Neural cell (in vitro differentiated cells): Measurements from ENCODE around the gene KRTAP10-2. TPM values are rescaled to one million over a fixed set of nuclear protein-coding genes. Genes with fewer than 3 reads are reported as not detected.

Experiments
- H2AFZ ChIP-seq: fragments of 200-600, 300-800 bp; sonication (generic), shearing (Covaris generic); 2 replicates; pipeline ENCODE4 v1.6.0; 2014; ENCODE audit warnings: low read depth, mild to moderate bottlenecking, antibody characterized with exemption, low read length, moderate library complexity
- H3F3A ChIP-seq: fragments of 200-600 bp; shearing (Covaris generic); 2 replicates; pipeline ENCODE4 v1.6.1; 2016; ENCODE audit warnings: mild to moderate bottlenecking, moderate library complexity, mixed read lengths, antibody characterized with exemption, low read length; ENCODE audit not compliant: insufficient read depth, poor library complexity, severe bottlenecking
- H3K27ac ChIP-seq: fragments of 200-600, 300-800 bp; sonication (generic), shearing (Covaris generic); 2 replicates; pipeline ENCODE4 v1.5.1; 2014; ENCODE audit warnings: mild to moderate bottlenecking, low read length, moderate library complexity
- H3K27me3 ChIP-seq: fragments of 300-800, 200-600 bp; sonication (generic), shearing (Covaris generic); 2 replicates; pipeline ENCODE4 v1.6.0; 2014; ENCODE audit warnings: mild to moderate bottlenecking, low read depth, low read length, moderate library complexity; ENCODE audit not compliant: insufficient read depth
- H3K36me3 ChIP-seq: fragments of 300-800, 200-600 bp; sonication (generic), shearing (Covaris generic); 2 replicates; pipeline ENCODE4 v1.5.1; 2014; ENCODE audit warnings: mild to moderate bottlenecking, antibody characterized with exemption, low read length, moderate library complexity; ENCODE audit not compliant: insufficient read depth
- H3K4me2 ChIP-seq: fragments of 300-800, 200-600 bp; sonication (generic), shearing (Covaris generic); 2 replicates; pipeline ENCODE4 v1.6.0; 2014; ENCODE audit warnings: mild to moderate bottlenecking, low read length
- H3K4me3 ChIP-seq: fragments of 300-800, 200-600 bp; sonication (generic), shearing (Covaris generic); 2 replicates; pipeline ENCODE4 v1.5.1; 2014; ENCODE audit warnings: mild to moderate bottlenecking, low read length, moderate library complexity
- H3K79me2 ChIP-seq: fragments of 200-600 bp; shearing (Covaris generic); replicated peaks from 2 replicates; pipeline ENCODE4 v1.6.0; 2014; ENCODE audit warnings: mild to moderate bottlenecking, low read length, moderate library complexity; ENCODE audit not compliant: insufficient read depth
- H3K9ac ChIP-seq: fragments of 300-800, 200-600 bp; sonication (generic), shearing (Covaris generic); 2 replicates; pipeline ENCODE4 v1.6.1; 2016; ENCODE audit warnings: mild to moderate bottlenecking, low read length, mixed read lengths
- H3K9me2 ChIP-seq: fragments of 200-600 bp; shearing (Covaris generic); 2 replicates; pipeline ENCODE4 v1.6.1; 2016; ENCODE audit warnings: mild to moderate bottlenecking, low read length, mixed read lengths; ENCODE audit not compliant: insufficient read depth
- H3K9me3 ChIP-seq: fragments of 200-600, 300-800 bp; sonication (generic), shearing (Covaris generic); 2 replicates; pipeline ENCODE4 v1.6.1; 2016; ENCODE audit warnings: mild to moderate bottlenecking, mixed run types, low read length, moderate library complexity, mixed read lengths
- H4K20me1 ChIP-seq: fragments of 200-600 bp; shearing (Covaris generic); 2 replicates; pipeline ENCODE4 v1.6.1; 2016; ENCODE audit warnings: mild to moderate bottlenecking, mixed run types; ENCODE audit not compliant: insufficient read depth
- CTCF ChIP-seq: fragments of 450-650 bp; IDR thresholded peaks from 2 replicates; pipeline ENCODE4 v1.5.1; 2014; ENCODE audit warnings: antibody characterized with exemption, mild to moderate bottlenecking, moderate library complexity; ENCODE audit not compliant: poor library complexity, severe bottlenecking
- EP300 ChIP-seq: fragments of 450-650 bp; conservative IDR thresholded peaks from 2 replicates; pipeline ENCODE4 v1.6.1; 2014; ENCODE audit warnings: antibody characterized with exemption, mild to moderate bottlenecking, moderate library complexity; ENCODE audit not compliant: poor library complexity, severe bottlenecking
- EZH2 ChIP-seq: fragments of 200-600, 300-800 bp; shearing (Covaris generic), sonication (generic); IDR thresholded peaks from 2 replicates; pipeline ENCODE4 v1.6.1; 2014; ENCODE audit warnings: antibody characterized with exemption, low read length, borderline replicate concordance, mild to moderate bottlenecking; ENCODE audit not compliant: insufficient read depth, poor library complexity, severe bottlenecking
- MXI1 ChIP-seq: fragments of 450-650 bp; conservative IDR thresholded peaks from 2 replicates; pipeline ENCODE4 v1.6.1; 2014; ENCODE audit warnings: antibody characterized with exemption, mild to moderate bottlenecking; ENCODE audit not compliant: poor library complexity, severe bottlenecking
- POLR2AphosphoS5 ChIP-seq: IDR thresholded peaks from 2 replicates; pipeline ENCODE4 v1.6.1; 2012
- RAD21 ChIP-seq: fragments of 450-650 bp; conservative IDR thresholded peaks from 2 replicates; pipeline ENCODE4 v1.6.1; 2014; ENCODE audit warnings: antibody characterized with exemption, mild to moderate bottlenecking, moderate library complexity
- REST ChIP-seq: IDR thresholded peaks from 2 replicates; pipeline ENCODE4 v1.6.1; 2012; ENCODE audit warnings: borderline replicate concordance
- SMC3 ChIP-seq: fragments of 450-650 bp; conservative IDR thresholded peaks from 2 replicates; pipeline ENCODE4 v1.6.1; 2014; ENCODE audit warnings: antibody characterized with exemption, mild to moderate bottlenecking, moderate library complexity; ENCODE audit not compliant: poor library complexity
- TAF1 ChIP-seq: IDR thresholded peaks from 2 replicates; pipeline ENCODE4 v1.6.1; 2012; ENCODE audit warnings: low read depth
- polyA plus RNA-seq: library from polyadenylated mRNA; depleted of rRNA; stranded (reverse); fragments of >200 nt; gene quantifications from 2 replicates; pipeline ENCODE4 v1.2.3, GENCODE V29; 2014

KRTAP10-2 gene
- polyA plus RNA-seq, 1 donor from 2014 or later, result not detected

GRCh38 chr21:44596068-44596725 is 44.9 kb upstream of the KRTAP10-2 start (continued):
- no peak for TF ChIP-seq SMC3

GRCh38 chr21:44595524-44595923 is 44.2 kb upstream of the KRTAP10-2 start:
- Histone ChIP-seq H4K20me1 (no peaks in the 10 kb centered on the region), H3K27me3 (no peaks in the 10 kb centered on the region), H3K9me3 (no peaks in the 10 kb centered on the region), H3K4me2 (no peak overlapping the region), H3K79me2 (no peaks in the 10 kb centered on the region), H3K9ac (no peak overlapping the region), H3K9me2 (no peaks in the 10 kb centered on the region), H3K27ac (no peak overlapping the region), H3K36me3 (no peaks in the 10 kb centered on the region), H3K4me3 (no peak overlapping the region), H3F3A (no peaks in the 10 kb centered on the region), H2AFZ (no peak overlapping the region)
- TF ChIP-seq TAF1 (no peak), RAD21 (no peak), REST (no peak), CTCF (no peak), EZH2 (no peak), SMC3 (no peak), MXI1 (no peak), EP300 (no peak), POLR2AphosphoS5 (no peak)

- Histone ChIP-seq H3K27me3 (no peaks in the 10 kb centered on the region), H4K20me1 (no peaks in the 10 kb centered on the region), H3K4me2 (no peak overlapping the region), H3K36me3 (no peaks in the 10 kb centered on the region), H2AFZ (no peak overlapping the region), H3K79me2 (no peaks in the 10 kb centered on the region), H3F3A (no peaks in the 10 kb centered on the region), H3K9ac (no peak overlapping the region), H3K27ac (no peak overlapping the region), H3K4me3 (no peak overlapping the region), H3K9me2 (no peaks in the 10 kb centered on the region), H3K9me3 (no peaks in the 10 kb centered on the region)
- TF ChIP-seq SMC3, result no peak
- no peak for TF ChIP-seq EP300
Measured at GRCh38 chr21:44594406-44594916, 43.2 kb upstream of the KRTAP10-2 start.
